Upper lobe of left lung (tissue), 4 donors: ENCODE results near the gene ALPK1.

Source experiments
- EP300 ChIP-seq, 4 donors: sonication (generic); formaldehyde crosslinking; IDR thresholded peaks; one replicate each; pipeline ENCODE4 v1.5.1; 2017; ENCODE audit warnings: antibody characterized with exemption in 4 of 4, control low read depth in 2 of 4
- POLR2A ChIP-seq, 4 donors: fragments of 450-650 bp; IDR thresholded peaks; one replicate each; pipeline ENCODE4 v1.5.1; 2016 to 2017; ENCODE audit warnings: antibody characterized with exemption in 4 of 4, mild to moderate bottlenecking in 2 of 4
- POLR2AphosphoS5 ChIP-seq, 2 donors: sonication (generic); formaldehyde crosslinking; IDR thresholded peaks; one replicate each; pipeline ENCODE4 v1.5.1; 2017; ENCODE audit warnings: antibody characterized with exemption in 2 of 2
- TF ChIP-seq, protein P1 (sequence below), 6 experiments: fragments of 450-650 bp in 4 of 6; fragments of 200-600 bp in 2 of 6; sonication (generic) in 2 of 6; IDR thresholded peaks; one replicate each; pipeline ENCODE4 v1.5.1; 2016 to 2019; ENCODE audit warnings: antibody characterized with exemption in 6 of 6

DNA sequence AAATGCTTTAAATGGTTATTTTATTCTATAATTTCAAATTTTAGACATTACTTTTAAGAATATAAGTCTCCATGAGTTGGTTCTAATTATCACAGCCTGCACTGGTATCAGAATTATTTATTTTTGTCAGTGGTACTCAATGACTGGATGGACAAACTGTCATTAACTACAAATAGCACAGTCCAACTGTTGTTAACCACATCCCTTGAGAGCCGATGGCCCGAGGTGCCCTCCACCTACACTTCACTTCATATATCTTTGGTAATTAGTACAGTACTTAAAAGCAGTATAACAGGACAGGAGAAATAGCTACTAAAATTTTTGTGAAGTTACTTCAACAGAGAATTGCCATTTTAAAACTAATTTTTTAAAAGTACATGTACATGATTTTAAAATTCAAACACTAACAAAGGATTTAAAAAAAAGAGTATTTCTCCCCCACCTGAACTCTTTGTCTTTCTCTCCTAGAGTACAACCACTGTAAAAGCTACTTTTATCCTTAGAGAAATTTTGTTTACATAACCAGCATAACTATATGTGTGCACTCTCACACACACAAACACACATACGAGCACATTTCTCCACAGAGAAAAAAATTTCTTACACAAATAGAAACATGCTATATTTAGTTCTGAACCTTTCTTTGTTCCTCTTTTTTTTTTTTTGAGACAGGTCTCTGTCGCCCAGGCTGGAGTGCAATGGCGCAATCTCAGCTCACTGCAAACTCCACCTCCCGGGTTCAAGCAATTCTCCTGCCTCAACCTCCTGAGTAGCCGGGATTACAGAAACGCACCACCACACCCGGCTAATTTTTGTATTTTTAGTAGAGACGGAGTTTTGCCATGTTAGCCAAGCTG lies 17.9 kb upstream of the ALPK1 start:
- no peak for TF ChIP-seq POLR2A (IDR thresholded peaks at IDR 0.05)
- TF ChIP-seq, protein P1, sequence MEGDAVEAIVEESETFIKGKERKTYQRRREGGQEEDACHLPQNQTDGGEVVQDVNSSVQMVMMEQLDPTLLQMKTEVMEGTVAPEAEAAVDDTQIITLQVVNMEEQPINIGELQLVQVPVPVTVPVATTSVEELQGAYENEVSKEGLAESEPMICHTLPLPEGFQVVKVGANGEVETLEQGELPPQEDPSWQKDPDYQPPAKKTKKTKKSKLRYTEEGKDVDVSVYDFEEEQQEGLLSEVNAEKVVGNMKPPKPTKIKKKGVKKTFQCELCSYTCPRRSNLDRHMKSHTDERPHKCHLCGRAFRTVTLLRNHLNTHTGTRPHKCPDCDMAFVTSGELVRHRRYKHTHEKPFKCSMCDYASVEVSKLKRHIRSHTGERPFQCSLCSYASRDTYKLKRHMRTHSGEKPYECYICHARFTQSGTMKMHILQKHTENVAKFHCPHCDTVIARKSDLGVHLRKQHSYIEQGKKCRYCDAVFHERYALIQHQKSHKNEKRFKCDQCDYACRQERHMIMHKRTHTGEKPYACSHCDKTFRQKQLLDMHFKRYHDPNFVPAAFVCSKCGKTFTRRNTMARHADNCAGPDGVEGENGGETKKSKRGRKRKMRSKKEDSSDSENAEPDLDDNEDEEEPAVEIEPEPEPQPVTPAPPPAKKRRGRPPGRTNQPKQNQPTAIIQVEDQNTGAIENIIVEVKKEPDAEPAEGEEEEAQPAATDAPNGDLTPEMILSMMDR (IDR thresholded peaks at IDR 0.05), result no peak
- TF ChIP-seq EP300 (IDR thresholded peaks at IDR 0.05), result no peak
- no peak for TF ChIP-seq POLR2AphosphoS5 (IDR thresholded peaks at IDR 0.05)
